GM21576 (cell line): Measurements from ENCODE around the gene NSD1.
A peak's percentile ranks its signal among the peaks of the same experiment; 100 is the strongest.

ENCODE experiments used
- ATAC-seq: cut with Tn5 transposase; IDR thresholded peaks from one replicate; pipeline ENCODE4 v1.9.1; 2021; ENCODE audit warnings: mild to moderate bottlenecking, moderate library complexity; ENCODE audit not compliant: unreplicated experiment

NSD1 gene

DNA sequence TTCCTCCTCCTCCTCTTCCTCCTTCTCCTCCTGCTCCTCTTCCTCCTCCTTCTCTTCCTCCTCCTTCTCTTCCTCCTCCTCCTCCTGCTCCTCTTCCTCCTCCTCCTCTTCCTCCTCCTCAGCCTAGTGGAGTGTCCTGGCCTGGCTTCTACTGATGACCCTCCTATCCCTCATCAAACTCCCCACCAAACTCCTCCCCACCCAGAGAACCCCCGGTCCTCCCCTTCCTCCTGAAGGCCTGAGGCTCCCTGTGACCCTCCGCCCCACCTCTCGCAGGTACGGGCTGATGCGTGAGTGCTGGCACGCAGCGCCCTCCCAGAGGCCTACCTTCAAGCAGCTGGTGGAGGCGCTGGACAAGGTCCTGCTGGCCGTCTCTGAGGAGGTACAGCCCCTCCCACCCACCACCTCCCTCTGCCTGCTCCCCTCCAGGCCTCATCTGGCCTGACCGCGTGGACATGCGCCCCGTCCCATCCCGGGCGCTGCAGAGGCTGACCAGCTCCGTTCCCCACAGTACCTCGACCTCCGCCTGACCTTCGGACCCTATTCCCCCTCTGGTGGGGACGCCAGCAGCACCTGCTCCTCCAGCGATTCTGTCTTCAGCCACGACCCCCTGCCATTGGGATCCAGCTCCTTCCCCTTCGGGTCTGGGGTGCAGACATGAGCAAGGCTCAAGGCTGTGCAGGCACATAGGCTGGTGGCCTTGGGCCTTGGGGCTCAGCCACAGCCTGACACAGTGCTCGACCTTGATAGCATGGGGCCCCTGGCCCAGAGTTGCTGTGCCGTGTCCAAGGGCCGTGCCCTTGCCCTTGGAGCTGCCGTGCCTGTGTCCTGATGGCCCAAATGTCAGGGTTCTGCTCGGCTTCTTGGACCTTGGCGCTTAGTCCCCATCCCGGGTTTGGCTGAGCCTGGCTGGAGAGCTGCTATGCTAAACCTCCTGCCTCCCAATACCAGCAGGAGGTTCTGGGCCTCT is 36.3 kb upstream of the NSD1 start:
- no peak for ATAC-seq

DNA sequence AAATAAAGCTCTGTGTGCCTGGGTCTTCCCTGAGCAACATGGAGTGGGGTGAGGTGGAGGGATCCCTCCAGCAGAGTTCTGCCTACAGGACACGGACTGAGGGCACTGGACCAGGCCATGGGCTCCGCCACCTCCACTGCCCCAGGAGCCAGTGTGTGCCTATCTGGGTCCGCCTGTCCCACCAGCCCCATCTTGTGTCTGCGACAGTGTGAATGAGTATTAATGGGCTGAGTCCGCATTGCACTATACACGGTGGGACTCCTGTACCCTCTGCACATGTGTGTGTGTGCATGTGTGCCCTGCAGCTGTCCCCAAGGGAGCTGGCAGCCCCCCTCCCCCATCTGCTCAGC is 35.5 kb upstream of the NSD1 start:
- no peak for ATAC-seq

DNA sequence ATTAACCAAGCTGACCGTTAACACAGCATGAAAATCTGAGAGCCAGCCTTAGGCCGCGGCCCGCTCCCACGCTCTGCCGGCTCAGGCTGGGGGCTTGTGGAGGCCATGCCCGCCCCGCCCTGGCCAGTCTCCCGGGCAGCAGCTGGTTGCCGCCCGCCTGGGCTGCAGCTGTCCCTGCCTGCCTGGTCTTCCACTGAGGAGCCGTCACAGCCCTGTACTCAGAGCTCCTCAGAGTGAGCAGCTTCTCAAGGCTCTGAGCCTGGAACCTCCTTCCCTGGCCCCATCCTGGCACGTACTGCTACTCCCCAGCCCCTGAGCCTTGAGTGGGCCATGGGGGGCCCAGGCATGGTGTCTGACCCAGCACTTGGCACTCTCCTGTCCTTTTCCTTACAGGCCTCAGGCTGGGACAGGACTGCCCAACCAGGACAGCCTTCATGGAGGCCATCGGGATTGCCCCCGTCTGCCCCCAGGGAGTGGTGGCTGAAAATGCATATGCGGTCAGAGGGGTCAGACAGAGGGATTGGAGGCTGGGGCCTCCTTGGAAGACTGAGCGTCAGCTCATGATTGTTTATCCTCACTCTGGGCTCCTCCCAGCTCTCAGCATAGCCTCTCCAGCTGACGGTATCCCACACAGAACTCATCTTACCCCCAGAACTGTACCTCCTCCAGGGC is 35.0 kb upstream of the NSD1 start:
- no peak for ATAC-seq

DNA sequence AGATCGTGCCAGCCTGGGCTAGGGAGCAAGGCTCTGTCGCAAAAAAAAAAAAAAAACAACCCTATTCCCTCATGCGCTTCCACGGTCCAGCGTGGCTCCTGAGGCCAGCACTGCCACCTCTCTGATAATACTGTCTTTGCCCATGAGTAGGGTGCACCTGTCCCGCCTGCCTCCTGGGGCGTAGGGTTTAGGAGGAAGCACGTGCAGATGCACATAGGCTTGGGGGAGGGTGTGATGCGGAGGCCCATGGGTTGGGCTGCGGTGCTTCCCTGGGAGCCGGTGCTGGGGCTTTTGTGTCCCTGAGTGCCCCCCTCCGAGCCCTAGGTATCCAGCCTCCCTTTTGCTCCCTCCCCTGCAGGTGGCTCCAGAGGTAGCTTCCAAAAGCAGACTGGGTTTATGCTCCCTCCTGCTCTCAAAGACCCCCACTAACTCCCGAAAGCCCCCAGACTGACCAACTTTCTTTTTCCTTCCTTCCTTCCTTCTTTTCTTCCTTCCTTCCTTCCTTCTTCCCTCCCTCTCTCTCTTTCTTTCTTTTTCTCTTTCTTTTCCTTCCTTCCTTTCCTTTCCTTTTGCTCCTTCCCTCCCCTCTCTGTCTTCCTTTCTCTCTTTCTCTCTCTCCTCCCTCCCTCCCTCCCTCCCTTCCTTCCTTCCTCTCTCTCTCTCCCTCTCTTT is 34.0 kb upstream of the NSD1 start:
- no peak for ATAC-seq

DNA sequence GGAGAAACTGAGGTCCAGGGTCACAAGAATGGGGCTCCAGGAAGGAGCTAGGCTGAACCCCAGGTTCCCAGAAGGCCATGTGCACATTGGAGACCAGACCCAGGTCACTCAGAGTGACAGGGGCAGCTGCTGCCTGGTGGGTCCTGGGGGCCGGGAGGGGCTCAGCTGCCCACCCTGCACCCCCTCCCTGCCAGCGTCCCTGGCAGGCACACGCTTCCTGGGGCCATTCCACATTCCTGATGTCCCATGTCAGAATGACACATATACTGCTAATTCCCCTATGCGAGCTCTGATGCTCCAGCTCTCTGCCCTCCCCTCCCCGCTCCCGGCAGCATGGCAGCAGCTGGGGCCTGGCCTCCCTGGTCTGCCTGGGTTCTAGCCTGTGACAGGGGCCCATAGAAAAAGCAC is 32.9 kb upstream of the NSD1 start:
- ATAC-seq, result no peak

DNA sequence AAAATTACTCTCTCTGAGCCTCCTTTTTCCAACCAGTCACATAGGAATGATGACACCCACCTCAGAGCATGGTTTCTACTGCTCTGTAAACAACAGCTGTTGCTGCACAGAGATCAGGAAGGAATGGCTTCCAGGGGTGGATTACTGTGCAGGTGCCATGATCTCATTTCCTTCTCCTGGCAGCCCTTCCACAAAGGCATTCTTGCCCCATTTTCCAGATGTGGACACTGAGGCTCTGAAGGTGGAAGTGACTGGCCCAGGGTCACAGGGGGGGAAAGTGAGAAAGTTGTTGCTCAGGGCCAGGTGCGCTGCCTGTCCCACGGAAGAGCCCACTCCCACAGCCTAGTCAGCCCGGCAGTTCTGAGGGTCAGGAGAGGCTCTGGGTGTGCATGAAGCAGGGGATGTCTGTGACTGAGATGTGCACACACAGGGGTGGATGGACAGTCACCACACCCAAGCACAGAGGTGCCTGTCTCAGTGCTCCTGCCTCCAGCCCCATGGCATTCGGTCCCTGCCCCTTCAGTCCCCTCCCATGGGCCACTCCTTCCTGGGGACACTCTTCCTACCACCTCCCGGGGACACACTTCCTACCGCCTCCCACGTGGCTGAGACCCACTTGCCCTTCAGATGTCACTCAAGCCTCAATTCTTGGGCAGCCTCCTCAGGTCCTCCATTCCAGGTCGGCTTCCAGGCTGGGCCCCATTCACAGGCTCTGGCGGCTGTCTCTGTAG is 29.9 kb upstream of the NSD1 start:
- ATAC-seq, result no peak

DNA sequence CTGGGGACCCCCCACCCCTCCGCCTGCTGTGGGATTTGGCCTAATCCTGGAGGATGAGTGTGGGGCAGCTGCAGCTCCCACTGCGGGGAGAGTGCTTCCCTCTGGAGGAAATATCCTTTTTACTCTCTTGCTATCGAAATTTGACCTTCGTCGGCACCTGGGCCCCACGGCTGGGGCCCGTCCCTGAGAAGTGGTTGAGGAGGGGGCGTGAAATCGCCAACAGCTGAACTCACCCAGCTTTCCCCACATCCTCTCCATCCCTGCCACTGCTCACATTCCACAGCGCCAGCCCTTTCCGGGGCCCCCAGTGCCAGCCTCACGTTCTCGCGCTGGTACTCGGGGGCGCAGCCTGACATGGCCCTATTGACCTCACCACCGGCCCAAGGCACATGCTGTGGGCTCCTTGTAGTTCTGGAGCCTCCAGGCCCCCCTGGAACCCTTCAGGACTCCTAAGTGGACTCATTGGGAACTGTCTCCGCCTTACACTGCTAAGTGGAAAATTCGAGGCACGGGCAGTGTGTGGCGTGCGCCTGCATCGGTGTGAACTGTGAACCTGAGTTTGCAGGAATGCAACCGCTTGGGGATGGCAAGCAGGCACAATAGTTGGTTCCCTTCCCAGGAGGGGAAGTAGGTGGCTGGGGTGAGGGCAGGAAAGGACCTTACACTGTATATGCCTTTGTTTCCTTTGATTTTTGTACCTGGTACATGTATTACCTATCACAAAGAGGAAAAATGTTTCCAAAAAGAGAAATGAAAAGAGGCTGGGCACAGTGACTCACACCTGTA is 27.7 kb upstream of the NSD1 start:
- ATAC-seq, result no peak

DNA sequence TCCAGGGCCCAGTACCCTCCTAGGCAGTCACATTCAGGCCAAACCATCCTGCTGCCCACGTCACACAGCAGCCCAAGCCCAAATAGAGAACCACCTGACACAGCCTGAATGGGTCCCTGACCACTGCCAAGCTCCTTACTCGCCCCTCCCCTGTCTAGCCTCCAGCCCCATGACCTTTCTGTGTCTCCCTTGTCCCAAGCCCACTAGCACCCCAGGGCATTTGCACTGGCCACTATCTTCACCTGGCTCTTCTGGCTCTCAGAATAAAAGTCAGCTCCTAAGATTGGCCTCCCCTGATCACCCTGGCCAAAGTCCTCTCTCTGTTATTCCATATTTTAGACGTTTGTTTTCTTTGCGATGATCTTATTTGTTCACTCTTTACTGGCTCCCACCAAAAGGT is 26.4 kb upstream of the NSD1 start:
- ATAC-seq, result no peak

DNA sequence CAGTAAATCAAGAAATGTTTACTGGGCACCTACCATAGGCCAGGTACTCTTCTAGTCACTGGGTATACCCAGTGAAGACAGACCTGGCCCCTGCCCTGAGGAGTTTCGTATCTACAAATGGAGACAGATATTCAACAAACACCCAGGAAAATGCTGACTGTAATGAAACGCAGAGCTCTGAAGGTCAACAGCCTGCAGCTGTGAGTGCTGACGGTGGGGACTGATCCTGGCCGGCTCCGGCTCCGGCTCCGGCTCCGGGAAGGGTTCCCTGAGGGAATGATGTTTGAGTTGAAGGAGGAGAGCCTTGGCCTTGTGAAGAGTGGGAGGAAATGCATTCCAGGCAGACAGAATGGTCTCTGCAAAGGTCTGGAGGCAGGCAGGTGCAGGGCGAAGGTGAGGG is 23.8 kb upstream of the NSD1 start:
- ATAC-seq, result no peak

DNA sequence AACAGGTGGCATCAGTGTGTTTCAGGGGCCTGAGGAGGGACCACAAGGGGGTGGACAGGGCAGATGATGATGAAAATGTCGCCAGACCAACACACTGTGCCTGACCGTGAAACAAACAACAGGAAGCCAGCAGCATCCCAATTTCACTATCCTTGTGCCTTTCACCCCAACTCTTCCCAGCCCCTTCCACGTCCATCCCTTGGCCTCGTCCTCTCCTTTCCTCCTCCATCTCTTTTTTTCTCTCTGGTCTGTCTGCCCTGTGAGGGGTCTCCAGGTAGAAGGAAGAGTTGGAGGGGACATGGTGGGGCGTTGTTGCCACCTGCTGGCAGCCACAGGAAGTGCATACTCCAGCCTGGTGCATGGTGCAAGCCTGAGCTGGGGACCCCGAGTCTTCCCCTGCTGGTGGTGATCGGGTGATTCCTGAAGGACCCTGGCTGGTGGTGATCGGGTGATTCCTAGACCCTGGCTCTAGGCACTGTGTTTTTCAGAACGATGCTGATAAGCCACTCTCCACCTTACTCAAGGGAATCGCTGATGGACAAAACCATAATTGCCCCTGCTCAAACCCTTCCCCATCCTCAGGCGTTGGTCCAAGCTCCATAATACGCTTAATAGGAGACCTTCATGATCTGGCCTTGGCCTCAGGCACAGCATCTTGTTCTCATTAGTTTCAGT is 21.7 kb upstream of the NSD1 start:
- no peak for ATAC-seq

DNA sequence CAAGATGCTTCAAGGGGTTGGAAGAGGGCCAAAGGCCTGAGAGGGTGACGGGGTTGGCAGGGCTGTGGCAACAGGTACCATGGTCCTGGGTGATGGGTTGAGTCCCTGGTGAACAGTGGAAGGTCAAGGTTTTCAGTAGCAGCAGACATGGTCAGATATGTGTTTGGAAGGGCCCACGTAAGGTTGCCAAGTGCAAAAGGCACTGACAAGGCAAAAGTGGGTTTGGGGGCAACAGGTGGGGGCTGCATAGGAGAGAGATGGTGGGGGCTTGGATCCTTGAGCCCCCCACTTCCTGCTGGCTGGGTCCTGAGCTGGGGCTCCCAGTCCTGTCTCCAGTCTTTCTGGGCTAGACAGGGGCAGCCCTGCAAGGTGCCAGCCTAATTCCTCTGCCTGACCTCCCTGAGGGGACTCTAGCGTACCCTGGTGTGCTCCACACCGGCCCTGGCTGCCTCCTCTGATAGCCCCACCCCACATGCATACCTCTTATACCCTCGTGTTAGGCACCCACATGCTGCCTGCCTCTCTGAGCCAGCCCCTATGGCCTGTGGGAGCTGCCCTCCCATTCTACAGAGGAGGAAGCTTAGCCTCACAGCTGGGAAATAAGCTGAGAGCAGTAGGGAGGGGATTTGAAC is 20.9 kb upstream of the NSD1 start:
- ATAC-seq, result no peak

DNA sequence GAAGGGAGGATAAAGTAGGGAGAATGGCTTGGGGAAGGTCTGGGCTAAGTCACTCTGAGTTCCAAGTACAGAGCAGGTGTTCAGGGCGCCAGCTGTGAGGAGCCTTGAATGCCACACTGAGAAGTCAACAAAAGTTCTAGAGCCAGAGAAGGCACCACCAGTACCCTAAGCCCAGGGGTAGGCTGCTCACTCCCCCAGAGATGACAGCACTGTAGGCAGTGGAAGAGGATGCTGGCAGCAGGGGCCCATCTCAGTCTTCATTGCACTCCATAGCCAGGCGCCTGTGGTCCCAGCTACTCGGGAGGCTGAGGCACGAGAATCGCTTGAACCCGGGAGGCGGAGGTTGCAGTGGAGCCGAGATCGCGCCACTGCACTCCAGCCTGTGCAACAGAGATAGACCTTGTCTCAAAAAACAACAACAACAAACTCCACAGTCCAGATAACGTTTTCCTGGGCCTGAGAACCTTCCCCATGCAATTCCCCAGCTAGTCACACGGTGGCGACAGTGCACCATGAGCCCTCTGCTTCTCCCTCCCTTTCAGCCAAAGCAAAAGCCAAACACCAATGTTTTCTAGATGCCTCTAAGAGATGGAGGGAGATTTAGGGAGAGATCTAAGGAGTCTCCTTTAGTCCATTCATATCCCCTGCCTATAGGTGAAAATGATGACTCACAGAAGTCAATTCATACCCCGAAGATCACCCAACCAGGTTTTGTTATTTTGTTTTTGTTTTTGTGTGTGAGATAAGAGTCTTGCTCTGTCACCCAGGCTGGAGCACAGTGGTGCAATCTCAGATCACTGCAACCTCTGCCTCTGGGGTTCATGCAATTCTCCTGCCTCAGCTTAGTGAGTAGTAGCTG is 19.8 kb upstream of the NSD1 start:
- no peak for ATAC-seq

DNA sequence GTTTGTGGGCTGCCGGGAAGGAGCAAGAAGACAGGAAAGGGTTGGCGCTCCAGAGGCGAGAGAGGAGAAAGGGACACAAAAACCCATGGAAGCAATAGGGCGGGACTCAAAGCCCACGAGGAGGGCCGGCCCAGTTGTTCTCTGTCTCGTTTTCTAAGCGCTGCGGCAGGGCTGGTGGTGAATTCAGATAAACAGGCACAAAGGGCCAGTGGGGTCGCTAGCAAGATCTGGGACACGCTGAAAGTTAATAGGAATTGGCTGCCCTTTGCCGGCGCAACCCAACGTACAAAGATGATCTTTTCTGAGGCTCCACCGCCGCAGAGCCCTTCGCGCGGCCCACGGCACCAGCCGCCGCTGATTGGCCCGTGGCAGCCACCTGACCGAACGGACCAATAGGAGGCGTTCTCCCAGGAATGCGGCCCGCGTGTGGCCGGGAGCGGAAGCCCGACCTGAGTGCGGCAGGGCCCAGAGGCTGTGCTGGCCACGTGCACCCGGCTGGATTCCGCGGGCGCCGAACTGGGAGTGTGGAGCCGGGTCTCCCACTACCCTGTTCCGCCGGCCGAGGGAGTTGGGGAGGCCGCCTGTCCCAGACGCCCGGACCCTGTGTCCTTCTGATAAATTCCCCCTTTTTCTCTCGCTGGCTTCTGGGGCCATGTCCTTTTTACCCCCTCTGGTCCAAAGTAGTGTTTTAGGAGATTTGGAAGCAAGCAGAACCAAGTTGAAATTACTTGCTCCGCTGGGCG is 16.8 kb upstream of the NSD1 start:
- ATAC-seq, result no peak

DNA sequence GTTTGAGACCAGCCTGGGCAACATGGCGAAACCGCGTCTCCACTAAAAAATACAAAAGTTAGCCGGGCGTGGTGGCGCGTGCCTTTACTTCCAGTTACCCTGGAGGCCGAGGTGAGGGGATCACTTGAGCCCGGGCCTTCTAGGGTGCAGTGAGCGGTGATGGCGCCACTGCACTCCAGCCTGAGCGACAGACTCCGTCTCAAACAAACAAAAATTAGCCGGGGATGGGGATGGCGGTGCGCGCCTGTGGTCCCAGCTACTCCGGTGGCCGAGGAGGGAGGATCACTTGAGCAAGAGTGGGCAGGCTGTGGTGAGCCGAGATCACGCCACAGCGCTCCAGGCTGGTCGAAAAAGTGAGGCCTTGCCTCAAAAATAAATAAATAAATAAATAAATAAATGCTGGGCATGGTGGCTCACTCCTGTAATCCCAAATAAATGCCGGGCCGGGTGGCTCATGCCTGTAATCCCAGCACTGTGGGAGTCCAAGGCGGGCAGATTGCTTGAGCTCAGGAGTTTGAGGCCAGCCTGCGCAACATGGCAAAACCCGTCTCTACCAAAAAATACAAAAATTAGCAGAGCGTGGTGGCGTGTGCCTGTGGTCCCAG is 16.0 kb upstream of the NSD1 start:
- ATAC-seq, result no peak

DNA sequence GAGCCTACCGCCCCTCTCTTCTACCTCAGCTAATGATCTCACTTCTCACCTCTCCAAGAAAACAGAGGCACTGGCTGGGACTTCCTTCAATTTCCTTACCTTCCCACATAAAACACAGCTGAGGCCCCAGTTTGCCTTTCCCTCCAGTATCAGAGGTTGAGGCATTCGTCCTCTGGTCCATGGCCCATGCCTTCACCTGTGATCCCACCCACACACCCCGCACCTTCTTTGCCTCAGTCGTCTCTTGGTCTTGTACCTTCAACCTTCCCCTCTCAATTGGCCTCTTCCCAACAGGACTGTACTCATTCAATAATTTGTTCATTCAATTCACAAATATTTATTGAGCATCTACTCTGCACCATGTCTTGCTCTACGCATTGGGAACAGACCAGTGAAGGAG is 11.0 kb upstream of the NSD1 start:
- no peak for ATAC-seq

DNA sequence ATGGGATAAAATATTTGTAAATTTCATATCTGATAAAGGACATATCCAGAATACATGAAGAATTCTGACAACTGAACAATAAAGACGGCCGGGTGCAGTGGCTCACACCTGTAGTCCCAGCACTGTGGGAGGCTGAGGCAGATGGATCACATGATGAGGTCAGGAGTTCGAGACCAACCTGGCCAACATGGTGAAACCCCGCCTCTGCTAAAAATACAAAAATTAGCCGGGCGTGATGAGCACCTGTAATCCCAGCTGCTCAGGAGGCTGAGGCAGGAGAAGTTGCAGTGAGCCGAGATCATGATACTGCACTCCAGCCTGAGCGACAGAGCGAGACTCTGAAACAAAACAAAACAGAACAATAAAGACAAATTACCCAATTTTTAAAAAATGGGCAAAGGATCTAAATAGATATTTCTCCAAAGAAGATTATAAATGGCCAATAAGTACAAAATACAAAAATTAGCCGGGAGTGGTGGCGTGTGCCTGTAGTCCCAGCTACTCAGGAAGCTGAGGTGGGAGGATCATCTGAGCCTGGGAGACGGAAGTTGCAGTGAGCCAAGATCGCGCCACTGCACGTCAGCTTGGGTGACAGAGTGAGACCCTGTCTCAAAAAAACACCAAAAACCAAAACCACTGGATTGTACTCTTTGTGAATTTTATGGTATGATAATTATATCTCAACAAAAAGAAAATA is 9.6 kb upstream of the NSD1 start:
- peak; percentile 55 for ATAC-seq

DNA sequence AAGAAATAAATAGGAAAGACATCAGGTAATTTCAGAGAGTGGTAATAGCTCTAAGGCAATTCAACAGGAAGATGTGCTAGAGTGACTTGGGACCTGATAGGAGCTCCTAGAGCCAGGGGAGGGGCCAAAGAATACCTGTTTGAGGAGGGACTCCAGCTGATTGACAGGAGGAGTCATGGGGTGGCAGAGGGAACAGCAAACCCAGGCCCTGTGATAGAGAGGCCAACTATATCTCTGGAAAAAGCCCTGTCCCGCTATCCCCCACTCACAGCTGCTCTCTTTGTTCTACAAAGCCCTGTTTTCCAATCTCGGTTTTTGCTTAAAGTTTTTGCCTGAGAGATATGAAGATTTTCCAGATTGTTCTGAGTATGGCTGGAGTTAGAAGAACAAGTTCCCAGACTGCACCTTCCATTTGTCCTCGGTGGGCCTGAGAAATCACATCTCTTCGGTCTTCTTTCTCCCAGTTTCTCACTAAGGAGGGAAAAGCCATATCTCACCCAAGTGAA is 9.0 kb upstream of the NSD1 start:
- peak; percentile 55 for ATAC-seq
